Stimulated activated CD4-positive, alpha-beta T cell treated with anti-CD3 and anti-CD28 coated beads, Interleukin-2, amount 100 ng/mL, for 4 hours (primary cell): ENCODE data around the gene CDK10.

Experiments used
- DNase-seq: peaks from one replicate; pipeline ENCODE4 v3.0.0-alpha.2; 2020; ENCODE audit warnings: low read depth

The CDK10 gene

DNA sequence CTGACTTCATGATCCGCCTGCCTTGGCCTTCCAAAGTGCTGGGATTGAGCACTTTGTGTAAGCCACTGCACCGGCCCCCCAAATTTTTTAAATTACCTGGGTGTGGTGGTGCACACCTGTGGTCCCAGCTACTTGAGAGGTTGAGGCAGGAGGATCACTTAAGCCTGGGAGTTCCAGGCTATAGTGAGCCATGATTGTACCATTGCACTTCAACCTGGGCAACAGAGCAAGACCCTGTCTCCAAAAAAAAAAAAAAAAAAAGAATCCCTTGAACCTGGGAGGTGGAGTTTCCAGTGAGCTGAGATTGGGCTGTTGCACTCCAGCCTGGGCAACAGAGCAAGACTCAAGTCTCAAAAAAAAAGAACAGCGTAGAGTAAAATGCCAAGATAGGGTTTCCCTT lies 50.1 kb downstream of the CDK10 start:
- DNase-seq: no peak

DNA sequence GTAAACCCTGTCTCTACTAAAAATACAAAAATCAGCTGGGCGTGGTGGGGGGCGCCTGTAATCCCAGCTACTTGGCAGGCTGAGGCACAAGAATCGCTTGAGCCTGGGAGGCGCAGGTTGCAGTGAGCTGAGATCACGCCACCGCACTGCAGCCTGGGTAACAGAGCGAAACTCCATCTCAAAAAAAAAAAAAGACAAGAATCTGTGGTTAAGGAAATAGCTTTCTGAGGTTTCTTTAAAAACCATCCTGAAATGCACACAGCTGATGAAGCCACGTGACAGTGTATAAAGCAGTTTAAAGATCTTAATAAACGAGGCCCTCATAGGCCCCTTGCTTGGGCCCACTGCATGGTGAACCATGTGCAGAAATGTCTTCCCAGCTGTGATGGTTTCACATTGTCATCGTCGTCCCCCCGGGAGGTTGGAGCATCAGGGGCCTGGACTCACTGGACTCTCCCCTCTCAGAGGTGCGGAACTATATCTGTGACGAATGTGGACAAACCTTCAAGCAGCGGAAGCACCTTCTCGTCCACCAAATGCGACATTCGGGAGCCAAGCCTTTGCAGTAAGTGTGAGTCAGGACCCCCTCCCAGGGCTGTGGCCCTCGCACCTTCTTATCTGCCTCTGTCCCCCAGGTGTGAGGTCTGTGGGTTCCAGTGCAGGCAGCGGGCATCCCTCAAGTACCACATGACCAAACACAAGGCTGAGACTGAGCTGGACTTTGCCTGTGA lies 51.0 kb downstream of the CDK10 start:
- no peak for DNase-seq

DNA sequence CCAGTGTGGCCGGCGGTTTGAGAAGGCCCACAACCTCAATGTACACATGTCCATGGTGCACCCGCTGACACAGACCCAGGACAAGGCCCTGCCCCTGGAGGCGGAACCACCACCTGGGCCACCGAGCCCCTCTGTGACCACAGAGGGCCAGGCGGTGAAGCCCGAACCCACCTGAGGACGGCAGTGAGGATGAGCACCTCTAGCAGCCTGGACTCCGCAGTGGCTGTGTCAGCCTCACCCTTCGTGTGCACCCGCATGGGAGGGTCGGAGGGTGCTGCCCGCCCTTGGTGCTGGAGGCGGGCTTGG lies 51.5 kb downstream of the CDK10 start:
- DNase-seq: no peak

DNA sequence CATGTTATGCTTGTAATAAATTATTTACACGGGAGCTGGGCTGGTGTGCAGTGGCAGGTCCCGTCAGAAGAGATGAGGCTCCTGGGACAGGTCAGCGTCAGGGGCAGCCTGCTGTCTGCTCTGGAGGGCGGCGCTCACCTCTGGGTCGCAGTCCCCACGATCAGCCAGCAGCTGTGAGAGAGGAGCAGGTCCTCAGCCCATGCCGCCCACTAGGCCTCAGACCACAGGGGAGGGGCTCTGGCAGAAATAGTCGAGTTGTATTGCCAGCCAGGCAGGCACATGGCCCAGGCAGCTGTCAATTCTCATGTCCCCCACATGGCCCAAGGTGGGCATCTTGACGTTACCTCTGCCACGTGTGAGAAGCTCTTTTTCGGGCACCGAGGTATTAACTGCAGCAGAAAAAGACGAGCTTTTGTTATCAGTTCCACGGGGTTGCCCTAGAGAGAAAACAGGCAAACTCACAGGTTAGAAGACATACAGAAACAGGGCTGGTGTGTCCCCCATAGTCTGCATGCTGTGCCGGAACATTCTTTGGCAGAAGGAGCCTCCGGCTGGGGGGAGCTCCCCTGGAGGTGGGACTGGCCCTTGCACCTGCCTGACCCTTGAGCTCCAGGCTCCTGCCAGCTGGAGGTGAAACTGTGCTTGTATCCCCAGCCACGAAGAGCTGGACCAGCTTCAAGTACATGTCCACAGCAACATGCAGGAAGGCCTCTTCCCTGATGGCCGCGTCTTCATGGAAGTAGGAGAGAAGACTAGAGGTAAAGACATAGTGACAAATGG lies 52.2 kb downstream of the CDK10 start:
- no peak for DNase-seq

DNA sequence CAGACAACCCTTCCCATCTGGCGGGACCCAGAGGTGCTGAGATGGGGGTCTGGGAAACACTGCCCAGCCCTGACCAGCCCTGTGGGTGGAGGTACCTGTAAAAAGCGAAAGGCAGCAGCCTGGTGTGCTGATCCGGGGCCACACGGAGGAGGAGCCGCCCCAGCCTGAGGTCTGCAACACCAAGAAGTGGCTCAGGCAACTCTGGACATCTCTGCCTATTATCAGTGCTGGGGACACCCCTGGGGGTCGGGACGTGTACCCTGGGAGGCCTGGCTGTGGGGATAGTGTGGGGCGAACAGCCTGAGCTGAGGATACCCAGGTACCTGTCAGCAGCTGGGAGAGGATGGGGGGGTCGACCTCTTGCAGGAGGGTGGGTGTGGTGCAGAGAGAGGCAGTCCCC lies 52.9 kb downstream of the CDK10 start:
- no peak for DNase-seq

DNA sequence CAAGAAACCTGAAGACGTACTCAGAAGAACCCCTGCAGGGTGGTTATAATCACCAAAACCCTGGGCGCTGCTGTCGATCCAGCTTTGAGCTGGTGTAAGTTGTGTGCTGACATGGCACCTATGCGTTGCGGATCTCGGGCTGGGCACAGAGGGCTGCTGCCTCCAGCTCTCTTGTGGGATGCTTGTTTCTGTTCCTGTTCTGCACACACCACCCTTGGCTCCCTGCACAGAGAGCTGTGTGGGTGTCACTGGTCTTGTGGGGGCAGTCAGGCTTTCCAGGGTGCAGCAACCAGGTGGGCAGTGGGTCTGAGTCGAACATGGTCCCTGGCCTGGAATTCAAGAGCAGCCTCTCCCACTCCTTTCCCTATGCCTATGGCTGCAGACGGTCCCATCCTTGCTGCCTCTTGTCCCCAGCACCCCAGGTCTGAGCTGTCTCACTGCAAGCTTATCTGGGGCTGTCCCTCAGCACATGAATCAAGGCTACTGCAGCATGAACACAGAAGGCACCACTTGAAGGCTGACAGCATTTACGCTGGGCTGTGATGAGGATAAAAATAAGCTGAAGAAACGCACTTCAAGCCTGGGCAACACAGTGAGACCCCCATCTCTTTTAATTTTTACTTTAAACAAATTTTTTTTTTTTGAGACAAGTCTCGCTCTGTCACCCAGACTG lies 55.0 kb downstream of the CDK10 start:
- no peak for DNase-seq

DNA sequence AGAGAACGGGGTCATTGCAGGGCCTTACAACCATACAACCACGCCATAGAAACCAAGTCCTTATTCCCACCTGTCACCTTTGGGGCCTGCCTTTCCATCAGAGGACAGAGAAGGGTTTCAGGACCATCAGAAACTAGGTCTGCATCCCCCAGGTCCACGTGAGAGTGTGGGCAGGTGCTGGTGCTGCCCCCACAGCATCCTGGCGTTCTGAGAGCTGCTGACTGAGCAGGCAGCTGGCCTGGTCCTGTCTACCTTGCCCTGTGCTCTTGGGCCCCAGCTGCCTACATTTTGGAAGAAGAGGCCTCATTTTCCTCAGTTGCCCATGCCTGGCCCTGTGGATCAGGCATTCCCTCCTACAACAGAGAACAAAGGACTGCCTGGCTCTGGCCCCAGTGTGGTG lies 56.5 kb downstream of the CDK10 start:
- DNase-seq: no peak

DNA sequence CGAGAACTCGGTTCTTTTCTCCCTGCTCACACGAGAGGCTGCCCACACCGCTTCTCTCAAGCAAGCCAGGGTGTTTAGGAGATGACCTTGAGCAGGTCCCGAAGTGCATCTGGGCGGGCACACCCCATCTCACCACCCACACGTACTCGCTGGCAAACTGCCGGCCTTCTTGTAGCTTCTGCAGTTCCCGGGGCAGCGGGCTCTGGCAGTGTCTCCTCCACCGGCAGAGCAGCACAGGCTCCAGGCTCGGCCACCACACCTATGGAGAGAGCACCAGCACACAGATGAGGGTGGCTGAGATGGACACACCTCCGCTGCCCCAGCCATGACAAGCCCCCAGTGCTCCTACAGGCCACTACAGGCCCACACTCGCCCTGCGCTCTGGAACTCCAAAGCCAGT lies 58.3 kb downstream of the CDK10 start:
- no peak for DNase-seq
